Measurements from ENCODE around the gene MORF4L2. TPM values are rescaled to one million over a fixed set of nuclear protein-coding genes. Genes with fewer than 3 reads are reported as not detected.

Gene MORF4L2
- total RNA-seq, 2 experiments from 2014 or later, result 201 to 212 TPM

- no peaks in the 10 kb centered on the region for H3K4me1 ChIP-seq (ENCODE audit: insufficient read depth, low read length)
- no peaks in the 10 kb centered on the region for H3K9me3 Mint-ChIP-seq
- H3K27ac Mint-ChIP-seq, result no peak overlapping the region
- H3K27me3 ChIP-seq (ENCODE audit: control insufficient read depth in 1 of 2, insufficient read depth in 2 of 2, low read length in 2 of 2), result no peaks in the 10 kb centered on the region
- ATAC-seq (ENCODE audit: poor library complexity), result no peak
- ChIA-PET POLR2A (no interaction called here), CTCF (no interaction called here)
- no peaks in the 10 kb centered on the region for H3K27me3 Mint-ChIP-seq
- intact Hi-C loops (cut with DNase I, micrococcal nuclease), result loop anchor here in 1 of 2 experiments (10.0 kb wide), 1 partner anchor 183 kb away; no protein-coding TSS in a partner anchor
- no peak overlapping the region for H3K27ac ChIP-seq (ENCODE audit: low read depth in 1 of 2, low read length in 2 of 2)
- no peaks in the 10 kb centered on the region for H3K36me3 Mint-ChIP-seq (ENCODE audit: low read depth)
- H3K4me3 ChIP-seq (ENCODE audit: low read length), result no peak overlapping the region
- no peak for TF ChIP-seq CTCF (IDR thresholded peaks at IDR 0.05)
- no peak overlapping the region for H3K4me3 Mint-ChIP-seq
- H3K4me1 Mint-ChIP-seq (ENCODE audit: low read depth), result no peaks in the 10 kb centered on the region
- no peaks in the 10 kb centered on the region for H3K36me3 ChIP-seq (ENCODE audit: insufficient read depth, low read length)
- H3K9me3 ChIP-seq (ENCODE audit: control insufficient read depth in 1 of 2, insufficient read depth in 1 of 2, low read length in 2 of 2), result no peaks in the 10 kb centered on the region
- no peak for DNase-seq
Measured at GRCh38 chrX:103718120-103718519, 31.6 kb upstream of the MORF4L2 start.

GRCh38 chrX:103716962-103717361, 30.5 kb upstream of the MORF4L2 start:
- no peaks in the 10 kb centered on the region for H3K4me1 ChIP-seq (ENCODE audit: insufficient read depth, low read length)
- H3K9me3 ChIP-seq (ENCODE audit: control insufficient read depth in 1 of 2, insufficient read depth in 1 of 2, low read length in 2 of 2), result no peaks in the 10 kb centered on the region
- H3K36me3 ChIP-seq (ENCODE audit: insufficient read depth, low read length), result no peaks in the 10 kb centered on the region
- Mint-ChIP-seq H3K27me3 (no peaks in the 10 kb centered on the region), H3K4me3 (no peak overlapping the region), H3K4me1 (ENCODE audit: low read depth) (no peaks in the 10 kb centered on the region), H3K9me3 (no peaks in the 10 kb centered on the region), H3K27ac (no peak overlapping the region), H3K36me3 (ENCODE audit: low read depth) (no peaks in the 10 kb centered on the region)
- no peak for ATAC-seq (ENCODE audit: poor library complexity)
- POLR2A ChIA-PET, result no interaction called here
- H3K27me3 ChIP-seq (ENCODE audit: control insufficient read depth in 1 of 2, insufficient read depth in 2 of 2, low read length in 2 of 2), result no peaks in the 10 kb centered on the region
- CTCF ChIA-PET, result no interaction called here
- H3K4me3 ChIP-seq (ENCODE audit: low read length), result no peak overlapping the region
- intact Hi-C loops (cut with DNase I, micrococcal nuclease), result loop anchor here in 1 of 2 experiments (10.0 kb wide), 1 partner anchor 182 kb away; no protein-coding TSS in a partner anchor
- no peak overlapping the region for H3K27ac ChIP-seq (ENCODE audit: low read depth in 1 of 2, low read length in 2 of 2)
- no peak for TF ChIP-seq CTCF (IDR thresholded peaks at IDR 0.05)
- no peak for DNase-seq

- POLR2A ChIA-PET, result no interaction called here
- DNase-seq (no peak), ATAC-seq (ENCODE audit: poor library complexity) (no peak)
- intact Hi-C loops (cut with DNase I, micrococcal nuclease), result loop anchor here in 1 of 2 experiments (10.0 kb wide), 1 partner anchor 176 kb away; no protein-coding TSS in a partner anchor
- Histone ChIP-seq H3K4me1 (ENCODE audit: insufficient read depth, low read length) (no peaks in the 10 kb centered on the region), H3K36me3 (ENCODE audit: insufficient read depth, low read length) (no peaks in the 10 kb centered on the region), H3K4me3 (ENCODE audit: low read length) (no peak within 1 kb of the TSS), H3K9me3 (ENCODE audit: control insufficient read depth in 1 of 2, insufficient read depth in 1 of 2, low read length in 2 of 2) (no peaks in the 10 kb centered on the region), H3K27me3 (ENCODE audit: control insufficient read depth in 1 of 2, insufficient read depth in 2 of 2, low read length in 2 of 2) (no peaks in the 10 kb centered on the region), H3K27ac (ENCODE audit: low read depth in 1 of 2, low read length in 2 of 2) (no peak within 1 kb of the TSS)
- Mint-ChIP-seq H3K27me3 (no peaks in the 10 kb centered on the region), H3K4me3 (no peak within 1 kb of the TSS), H3K36me3 (ENCODE audit: low read depth) (no peaks in the 10 kb centered on the region), H3K4me1 (ENCODE audit: low read depth) (no peaks in the 10 kb centered on the region), H3K27ac (no peak within 1 kb of the TSS), H3K9me3 (no peaks in the 10 kb centered on the region)
- CTCF ChIA-PET, result interaction anchor here (0.7 to 1.3 kb wide), 3 partner anchors 12 to 193 kb away, joined by 3 to 4 read pairs (median 3); no protein-coding TSS in a partner anchor
- TF ChIP-seq CTCF (IDR thresholded peaks at IDR 0.05), result no peak
Measured at GRCh38 chrX:103710609-103711008, 24.1 kb upstream of the MORF4L2 start, which contains the start of gene TMEM31. Gene TMEM31, plus strand, starts transcription at chrX:103710909. Its CDS starts 1,350 bp downstream, at chrX:103712259.

Data from CD4-positive, alpha-beta T cell (primary cell).